HepG2 (cell line): ENCODE measurements around the gene FXYD5. TPM values are rescaled to one million over a fixed set of nuclear protein-coding genes. Genes with fewer than 3 reads are reported as not detected.
A peak's percentile ranks its signal among the peaks of the same experiment; 100 is the strongest.

Experiments
- ATAC-seq: fragments of 200-7000 bp; cut with Tn5 transposase; 3 replicates; pipeline ENCODE4 v1.9.1; 2020; ENCODE audit warnings: mild to moderate bottlenecking, moderate library complexity
- BruUV-seq: library from RNA; stranded (reverse); fragments of 400-500 nt; replicated peaks from 2 replicates; lab custom pipeline; 2021; lab: Mats Ljungman, UMichigan
- CTCF ChIA-PET: fragments of 300-600 bp; formaldehyde crosslinking; extraction: SDS; loops from one replicate; lab custom pipeline; 2021; ENCODE audit warnings: low total read pairs, inconsistent platforms, low intra/inter-chr PET ratio; lab: Yijun Ruan, JAX
- POLR2A ChIA-PET: fragments of 350-600 bp; sonication (Branson Sonifier 250); formaldehyde crosslinking; loops from one replicate; lab custom pipeline; 2020; ENCODE audit warnings: antibody characterized with exemption, inconsistent platforms; lab: Yijun Ruan, JAX
- DNase-seq: peaks from one replicate; pipeline ENCODE4 v3.0.0-alpha.2; 2015; ENCODE audit warnings: low spot score
- FAIRE-seq: peaks from 3 replicates; lab custom pipeline; 2011; peaks lifted over from hg19 to GRCh38; lab: Jason Lieb, UNC
- H2AFZ ChIP-seq: one replicate; pipeline ENCODE4 v1.6.1; 2011; ENCODE audit warnings: low read length, inconsistent platforms
- H3K27ac ChIP-seq: fragments of 300-600 bp; 3 replicates; pipeline ENCODE4 v1.8.0; 2011; ENCODE audit warnings: mixed run types, mild to moderate bottlenecking, mixed read lengths, low read length, inconsistent platforms; ENCODE audit not compliant: insufficient read depth; ENCODE audit errors: extremely low read length
- H3K27me3 ChIP-seq, 2 experiments: fragments of 200-600 bp in 1 of 2; 2 replicates in 1 of 2; 3 replicates in 1 of 2; pipeline versions ENCODE4 v1.6.0 to v1.8.0; 2011; ENCODE audit warnings: low read length in 2 of 2, mild to moderate bottlenecking in 2 of 2, moderate library complexity in 2 of 2, inconsistent platforms in 1 of 2; ENCODE audit not compliant: insufficient read depth in 2 of 2, control insufficient read depth in 1 of 2
- H3K36me3 ChIP-seq, 2 experiments: fragments of 200-600 bp in 1 of 2; replicated peaks in 1 of 2; 2 replicates in 1 of 2; 3 replicates in 1 of 2; pipeline versions ENCODE4 v1.5.1 to v1.8.0; 2011; ENCODE audit warnings: low read length in 2 of 2, inconsistent platforms in 1 of 2; ENCODE audit not compliant: insufficient read depth in 2 of 2, control insufficient read depth in 1 of 2
- H3K4me1 ChIP-seq: 2 replicates; pipeline ENCODE4 v1.5.1; 2012; ENCODE audit warnings: low read length, inconsistent platforms; ENCODE audit not compliant: insufficient read depth
- H3K4me2 ChIP-seq: 2 replicates; pipeline ENCODE4 v1.6.0; 2011; ENCODE audit warnings: low read depth, low read length, inconsistent platforms
- H3K4me3 ChIP-seq, 3 experiments: fragments of 200-600 bp in 1 of 3; sonication (generic), shearing (Covaris generic) in 1 of 3; replicated peaks in 1 of 3; 2 replicates each; pipeline ENCODE4 v1.5.1; 2011 to 2016; ENCODE audit warnings: low read length in 3 of 3, inconsistent platforms in 2 of 3, low read depth in 2 of 3, mild to moderate bottlenecking in 2 of 3, control low read depth in 1 of 3, mixed read lengths in 1 of 3; ENCODE audit not compliant: insufficient read depth in 1 of 3
- H3K79me2 ChIP-seq: one replicate; pipeline ENCODE4 v1.6.1; 2011; ENCODE audit warnings: low read length, inconsistent platforms; ENCODE audit not compliant: insufficient read depth
- H3K9ac ChIP-seq: 2 replicates; pipeline ENCODE4 v1.6.0; 2011; ENCODE audit warnings: mild to moderate bottlenecking, low read depth, low read length, inconsistent platforms; ENCODE audit not compliant: insufficient read depth
- H3K9me3 ChIP-seq: 2 replicates; pipeline ENCODE4 v1.5.1; 2012; ENCODE audit warnings: mild to moderate bottlenecking, low read length
- H4K20me1 ChIP-seq: 2 replicates; pipeline ENCODE4 v1.6.0; 2011; ENCODE audit warnings: inconsistent platforms, mild to moderate bottlenecking, low read length, moderate library complexity; ENCODE audit not compliant: insufficient read depth
- ETV6 ChIP-seq: sonication (generic); formaldehyde crosslinking; conservative IDR thresholded peaks from 2 replicates; pipeline ENCODE4 v1.4.0; 2020; ENCODE audit warnings: missing genetic modification reagents
- FOXA1 ChIP-seq, 2 experiments: fragments of 450-650 bp in 1 of 2; sonication (generic) in 1 of 2; formaldehyde crosslinking in 1 of 2; IDR thresholded peaks; 2 replicates each; pipeline versions ENCODE4 v1.4.0 to v1.6.1; 2016 to 2020; ENCODE audit warnings: missing genetic modification reagents in 1 of 2
- RXRA ChIP-seq: sonication (generic); formaldehyde crosslinking; IDR thresholded peaks from 2 replicates; pipeline ENCODE4 v1.5.1; 2020; ENCODE audit warnings: missing genetic modification reagents
- ZFP90 ChIP-seq: sonication (generic); formaldehyde crosslinking; IDR thresholded peaks from 2 replicates; pipeline ENCODE4 v1.8.0; 2022; ENCODE audit warnings: missing genetic modification reagents, mild to moderate bottlenecking, inconsistent platforms, borderline replicate concordance
- ZNF12 ChIP-seq: sonication (generic); formaldehyde crosslinking; IDR thresholded peaks from 2 replicates; pipeline ENCODE4 v1.5.0; 2020; ENCODE audit warnings: missing genetic modification reagents
- ZNF563 ChIP-seq: sonication (generic); formaldehyde crosslinking; IDR thresholded peaks from 2 replicates; pipeline ENCODE4 v1.8.0; 2022; ENCODE audit warnings: mild to moderate bottlenecking, moderate library complexity, missing genetic modification reagents
- WGBS: methylation state at CpG from one replicate; pipeline ENCODE4 v1.1.6; 2017; ENCODE audit warnings: low lambda C conversion rate; 5-methylcytosine and 5-hydroxymethylcytosine counted together
- in situ Hi-C: cut with HindIII; loops from 2 replicates; pipeline ENCODE4 v1.10.0; 2017; ENCODE audit warnings: low pct_unique_long_range_greater_than_20kb; ENCODE audit not compliant: extremely low pct_ligation_motif_present
- intact Hi-C: fragments of 100-400 bp; cut with micrococcal nuclease; formaldehyde crosslinking; loops from one replicate; pipeline ENCODE4 v1.10.0; 2022; ENCODE audit not compliant: unreplicated experiment
- polyA plus RNA-seq, 8 experiments: library from polyadenylated mRNA; depleted of rRNA in 3 of 8; stranded (reverse) in 7 of 8; unstranded in 1 of 8; fragments of >200 nt; fragmentation: Illumina TruSeq in 4 of 8; extraction: Trizol in 4 of 8; gene quantifications; 2 replicates each; pipeline versions ENCODE4 v1.2.1 to v1.2.3, GENCODE V29; 2011 to 2016; ENCODE audit warnings: low read depth in 4 of 8, missing spikeins in 1 of 8, mixed read lengths in 1 of 8; ENCODE audit not compliant: insufficient read depth in 1 of 8
- total RNA-seq, 5 experiments: library from RNA; depleted of rRNA; stranded (reverse); fragments of >200 nt; fragmentation: Illumina TruSeq; extraction: Trizol; gene quantifications; 2 replicates each; pipeline ENCODE4 v1.2.3, GENCODE V29; 2016; ENCODE audit warnings: low read depth in 1 of 5
- TF ChIP-seq, protein P1 (sequence below): sonication (generic); formaldehyde crosslinking; IDR thresholded peaks from 2 replicates; pipeline ENCODE4 v1.4.0; 2020; ENCODE audit warnings: missing genetic modification reagents

Gene FXYD5
- total and polyA plus RNA-seq, 2 of the 13 experiments (the other 11 are each of a cell fraction or from before 2014, with no cell fraction given) = 0.65 TPM; not detected in 1

DNA sequence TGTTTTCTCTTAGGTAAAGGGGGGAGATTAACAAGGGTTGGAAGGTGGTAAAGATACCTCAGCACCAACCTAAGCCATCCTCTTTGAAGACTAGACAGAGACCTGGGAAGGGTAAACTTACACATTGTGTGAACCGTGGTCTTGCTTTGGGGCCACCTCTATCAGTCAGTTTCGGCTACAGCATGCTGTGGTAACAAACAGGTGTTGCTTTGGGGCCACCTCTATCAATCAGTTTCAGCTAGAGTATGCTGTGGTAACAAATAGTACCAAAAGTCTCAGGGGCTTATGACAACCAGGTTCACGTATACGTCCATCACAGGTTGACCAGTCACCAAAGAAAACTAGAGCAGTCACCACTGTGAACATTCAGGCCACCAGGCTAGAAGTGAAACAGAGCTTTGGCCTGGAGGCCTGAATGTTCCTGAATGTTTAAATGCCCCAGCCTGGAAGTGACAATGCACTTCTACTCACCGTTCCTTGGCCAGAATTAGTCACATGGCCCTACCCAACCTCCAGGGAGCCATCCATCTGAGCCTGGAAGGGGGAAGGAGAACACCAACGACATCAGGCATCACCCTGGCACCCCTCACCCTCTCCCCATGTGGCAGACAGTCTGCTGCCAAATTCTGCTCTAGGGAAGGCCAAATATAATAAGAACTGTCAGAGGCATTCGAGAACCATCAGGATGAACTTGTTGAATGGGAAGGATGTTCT, 7.6 kb upstream of the FXYD5 start:
- in situ Hi-C loops = no loop called here
- no peak overlapping the region for H3K4me2 ChIP-seq
- no peaks in the 10 kb centered on the region for H3K36me3 ChIP-seq
- no peak for DNase-seq
- CTCF ChIA-PET = no interaction called here
- POLR2A ChIA-PET = no interaction called here
- intact Hi-C loops = no loop called here
- ATAC-seq = no peak
- H3K4me3 ChIP-seq = no peak overlapping the region
- H3K27ac ChIP-seq = no peak overlapping the region
- peaks cover 1 to 15% of the 10 kb centered on the region in 2 experiments; a peak in 3 of 5 replicates for H3K27me3 ChIP-seq
- H3K79me2 ChIP-seq = no peaks in the 10 kb centered on the region
- H3K9me3 ChIP-seq = no peaks in the 10 kb centered on the region
- FAIRE-seq = no peak
- no peaks in the 10 kb centered on the region for H3K4me1 ChIP-seq
- no TSS peak for BruUV-seq
- H2AFZ ChIP-seq = no peak overlapping the region
- TF ChIP-seq ZNF12 (CRISPR knock-in tag) = peak; percentile 84
- TF ChIP-seq ZFP90 = no peak
- no peaks in the 10 kb centered on the region for H4K20me1 ChIP-seq
- WGBS = 33% methylated on average over 7 of the region's 7 CpGs
- no peak overlapping the region for H3K9ac ChIP-seq

DNA sequence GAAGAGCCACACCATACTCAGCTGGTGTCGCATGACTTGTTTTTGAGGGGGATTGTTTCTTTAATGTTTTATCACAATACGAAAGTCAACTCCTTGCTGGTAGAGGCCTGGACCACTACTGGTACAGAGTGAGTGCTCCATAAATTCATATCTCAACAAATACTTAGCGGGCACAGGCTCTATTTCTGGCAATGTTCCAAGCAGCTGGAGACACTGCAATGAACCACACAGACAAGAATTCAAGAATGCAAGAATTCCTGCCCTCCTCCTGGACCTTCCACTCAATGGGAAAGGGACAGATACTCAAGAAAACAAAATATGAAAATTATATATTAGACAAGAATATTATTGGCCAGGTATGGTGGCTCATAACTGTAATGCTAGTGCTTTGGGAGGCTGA, 5.1 kb upstream of the FXYD5 start:
- intact Hi-C loops = no loop called here
- Histone ChIP-seq H3K27ac (no peak overlapping the region), H2AFZ (no peak overlapping the region), H3K4me3 (no peak overlapping the region), H3K9ac (no peak overlapping the region), H3K9me3 (no peaks in the 10 kb centered on the region), H3K4me2 (no peak overlapping the region), H3K36me3 (no peaks in the 10 kb centered on the region), H4K20me1 (0 out of 2 replicates have a peak, but pooled peaks cover 2% of the 10 kb centered on the region), H3K4me1 (peaks cover 9% of the 10 kb centered on the region), H3K79me2 (no peaks in the 10 kb centered on the region), H3K27me3 (peaks cover 12 to 35% of the 10 kb centered on the region in 2 experiments; a peak in 4 of 5 replicates)
- ChIA-PET CTCF (no interaction called here), POLR2A (no interaction called here)
- FAIRE-seq (no peak), ATAC-seq (no peak), DNase-seq (no peak)
- 50% methylated on average over 3 of the region's 3 CpGs for WGBS
- in situ Hi-C loops = no loop called here
- TF ChIP-seq ETV6 = no peak
- TF ChIP-seq FOXA1 (IDR thresholded peaks at IDR 0.05) = no peak
- no peak for TF ChIP-seq FOXA1 (CRISPR knock-in tag; IDR thresholded peaks at IDR 0.05)
- no peak for TF ChIP-seq RXRA
- TF ChIP-seq ZNF563 (CRISPR knock-in tag) = no peak
- TF ChIP-seq, protein P1, sequence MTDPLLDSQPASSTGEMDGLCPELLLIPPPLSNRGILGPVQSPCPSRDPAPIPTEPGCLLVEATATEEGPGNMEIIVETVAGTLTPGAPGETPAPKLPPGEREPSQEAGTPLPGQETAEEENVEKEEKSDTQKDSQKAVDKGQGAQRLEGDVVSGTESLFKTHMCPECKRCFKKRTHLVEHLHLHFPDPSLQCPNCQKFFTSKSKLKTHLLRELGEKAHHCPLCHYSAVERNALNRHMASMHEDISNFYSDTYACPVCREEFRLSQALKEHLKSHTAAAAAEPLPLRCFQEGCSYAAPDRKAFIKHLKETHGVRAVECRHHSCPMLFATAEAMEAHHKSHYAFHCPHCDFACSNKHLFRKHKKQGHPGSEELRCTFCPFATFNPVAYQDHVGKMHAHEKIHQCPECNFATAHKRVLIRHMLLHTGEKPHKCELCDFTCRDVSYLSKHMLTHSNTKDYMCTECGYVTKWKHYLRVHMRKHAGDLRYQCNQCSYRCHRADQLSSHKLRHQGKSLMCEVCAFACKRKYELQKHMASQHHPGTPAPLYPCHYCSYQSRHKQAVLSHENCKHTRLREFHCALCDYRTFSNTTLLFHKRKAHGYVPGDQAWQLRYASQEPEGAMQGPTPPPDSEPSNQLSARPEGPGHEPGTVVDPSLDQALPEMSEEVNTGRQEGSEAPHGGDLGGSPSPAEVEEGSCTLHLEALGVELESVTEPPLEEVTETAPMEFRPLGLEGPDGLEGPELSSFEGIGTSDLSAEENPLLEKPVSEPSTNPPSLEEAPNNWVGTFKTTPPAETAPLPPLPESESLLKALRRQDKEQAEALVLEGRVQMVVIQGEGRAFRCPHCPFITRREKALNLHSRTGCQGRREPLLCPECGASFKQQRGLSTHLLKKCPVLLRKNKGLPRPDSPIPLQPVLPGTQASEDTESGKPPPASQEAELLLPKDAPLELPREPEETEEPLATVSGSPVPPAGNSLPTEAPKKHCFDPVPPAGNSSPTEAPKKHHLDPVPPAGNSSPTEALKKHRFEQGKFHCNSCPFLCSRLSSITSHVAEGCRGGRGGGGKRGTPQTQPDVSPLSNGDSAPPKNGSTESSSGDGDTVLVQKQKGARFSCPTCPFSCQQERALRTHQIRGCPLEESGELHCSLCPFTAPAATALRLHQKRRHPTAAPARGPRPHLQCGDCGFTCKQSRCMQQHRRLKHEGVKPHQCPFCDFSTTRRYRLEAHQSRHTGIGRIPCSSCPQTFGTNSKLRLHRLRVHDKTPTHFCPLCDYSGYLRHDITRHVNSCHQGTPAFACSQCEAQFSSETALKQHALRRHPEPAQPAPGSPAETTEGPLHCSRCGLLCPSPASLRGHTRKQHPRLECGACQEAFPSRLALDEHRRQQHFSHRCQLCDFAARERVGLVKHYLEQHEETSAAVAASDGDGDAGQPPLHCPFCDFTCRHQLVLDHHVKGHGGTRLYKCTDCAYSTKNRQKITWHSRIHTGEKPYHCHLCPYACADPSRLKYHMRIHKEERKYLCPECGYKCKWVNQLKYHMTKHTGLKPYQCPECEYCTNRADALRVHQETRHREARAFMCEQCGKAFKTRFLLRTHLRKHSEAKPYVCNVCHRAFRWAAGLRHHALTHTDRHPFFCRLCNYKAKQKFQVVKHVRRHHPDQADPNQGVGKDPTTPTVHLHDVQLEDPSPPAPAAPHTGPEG = no peak
- no TSS peak for BruUV-seq
